Activated B cell treated with CpG ODN at 0.5 μM for 24 hours (primary cell): ENCODE results near the gene RIMKLB. TPM values are rescaled to one million over a fixed set of nuclear protein-coding genes. Genes with fewer than 3 reads are reported as not detected.

Source experiments
- ATAC-seq: fragments of 200-7000 bp; cut with Tn5 transposase; one replicate; pipeline ENCODE4 v1.10.0; 2021; ENCODE audit warnings: low read depth, mild to moderate bottlenecking, moderate library complexity
- CTCF ChIA-PET: fragments of 350-600 bp; sonication (Branson Sonifier 250); formaldehyde crosslinking; loops from one replicate; lab custom pipeline; 2021; ENCODE audit warnings: antibody characterized with exemption; lab: Charles Lee
- POLR2A ChIA-PET: fragments of 350-600 bp; sonication (Branson Sonifier 250); formaldehyde crosslinking; loops from one replicate; lab custom pipeline; 2021; ENCODE audit warnings: antibody characterized with exemption; lab: Charles Lee
- DNase-seq: peaks from one replicate; pipeline ENCODE4 v3.0.0; 2022
- H3K27ac Mint-ChIP-seq: one replicate; pipeline ENCODE4 v1.8.0; 2020; ENCODE audit warnings: mixed read lengths
- H3K27me3 Mint-ChIP-seq: one replicate; pipeline ENCODE4 v1.8.0; 2021; ENCODE audit warnings: mixed read lengths
- H3K36me3 Mint-ChIP-seq: one replicate; pipeline ENCODE4 v1.8.0; 2021; ENCODE audit warnings: low read depth, mixed read lengths
- H3K4me1 Mint-ChIP-seq: one replicate; pipeline ENCODE4 v1.8.0; 2021; ENCODE audit warnings: mixed read lengths
- H3K4me3 Mint-ChIP-seq: one replicate; pipeline ENCODE4 v1.8.0; 2020; ENCODE audit warnings: mild to moderate bottlenecking, mixed read lengths
- H3K9me3 Mint-ChIP-seq: one replicate; pipeline ENCODE4 v1.8.0; 2020; ENCODE audit warnings: mixed read lengths
- intact Hi-C: fragments of 100-400 bp; cut with micrococcal nuclease; formaldehyde crosslinking; loops from one replicate; pipeline ENCODE4 v1.15.1; 2024
- total RNA-seq: library from RNA; stranded (reverse); gene quantifications from 2 replicates; pipeline ENCODE4 v1.2.3, GENCODE V29; 2022
- TF ChIP-seq, protein P1 (sequence below): fragments of 200-600 bp; IDR thresholded peaks from one replicate; pipeline ENCODE4 v1.8.0; 2022; ENCODE audit warnings: antibody characterized with exemption, mild to moderate bottlenecking

The RIMKLB gene
- total RNA-seq, 1 donor from 2014 or later: 31.9 TPM

GRCh38 chr12:8828257-8829124 lies 130.7 kb downstream of the RIMKLB start:
- peaks cover 3% of the 10 kb centered on the region for H3K27me3 Mint-ChIP-seq
- peaks cover 3% of the 10 kb centered on the region for H3K9me3 Mint-ChIP-seq
- ATAC-seq (no peak), DNase-seq (no peak)
- CTCF ChIA-PET: no interaction called here
- H3K27ac Mint-ChIP-seq: no peak overlapping the region
- POLR2A ChIA-PET: no interaction called here
- TF ChIP-seq, protein P1, sequence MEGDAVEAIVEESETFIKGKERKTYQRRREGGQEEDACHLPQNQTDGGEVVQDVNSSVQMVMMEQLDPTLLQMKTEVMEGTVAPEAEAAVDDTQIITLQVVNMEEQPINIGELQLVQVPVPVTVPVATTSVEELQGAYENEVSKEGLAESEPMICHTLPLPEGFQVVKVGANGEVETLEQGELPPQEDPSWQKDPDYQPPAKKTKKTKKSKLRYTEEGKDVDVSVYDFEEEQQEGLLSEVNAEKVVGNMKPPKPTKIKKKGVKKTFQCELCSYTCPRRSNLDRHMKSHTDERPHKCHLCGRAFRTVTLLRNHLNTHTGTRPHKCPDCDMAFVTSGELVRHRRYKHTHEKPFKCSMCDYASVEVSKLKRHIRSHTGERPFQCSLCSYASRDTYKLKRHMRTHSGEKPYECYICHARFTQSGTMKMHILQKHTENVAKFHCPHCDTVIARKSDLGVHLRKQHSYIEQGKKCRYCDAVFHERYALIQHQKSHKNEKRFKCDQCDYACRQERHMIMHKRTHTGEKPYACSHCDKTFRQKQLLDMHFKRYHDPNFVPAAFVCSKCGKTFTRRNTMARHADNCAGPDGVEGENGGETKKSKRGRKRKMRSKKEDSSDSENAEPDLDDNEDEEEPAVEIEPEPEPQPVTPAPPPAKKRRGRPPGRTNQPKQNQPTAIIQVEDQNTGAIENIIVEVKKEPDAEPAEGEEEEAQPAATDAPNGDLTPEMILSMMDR: no peak
- no peaks in the 10 kb centered on the region for H3K36me3 Mint-ChIP-seq
- H3K4me1 Mint-ChIP-seq: no peaks in the 10 kb centered on the region
- intact Hi-C loops: no loop called here
- H3K4me3 Mint-ChIP-seq: no peak overlapping the region

- ChIA-PET CTCF (no interaction called here), POLR2A (no interaction called here)
- H3K4me3 Mint-ChIP-seq: no peak overlapping the region
- TF ChIP-seq, protein P1: no peak
- H3K27ac Mint-ChIP-seq: no peak overlapping the region
- ATAC-seq (no peak), DNase-seq (no peak)
- intact Hi-C loops: no loop called here
- H3K9me3 Mint-ChIP-seq: peaks cover 3% of the 10 kb centered on the region
- peaks cover 6% of the 10 kb centered on the region for H3K27me3 Mint-ChIP-seq
- H3K36me3 Mint-ChIP-seq: no peaks in the 10 kb centered on the region
- no peaks in the 10 kb centered on the region for H3K4me1 Mint-ChIP-seq
These were observed 131.3 kb downstream of the RIMKLB start for GRCh38 chr12:8829125-8829518.

DNA sequence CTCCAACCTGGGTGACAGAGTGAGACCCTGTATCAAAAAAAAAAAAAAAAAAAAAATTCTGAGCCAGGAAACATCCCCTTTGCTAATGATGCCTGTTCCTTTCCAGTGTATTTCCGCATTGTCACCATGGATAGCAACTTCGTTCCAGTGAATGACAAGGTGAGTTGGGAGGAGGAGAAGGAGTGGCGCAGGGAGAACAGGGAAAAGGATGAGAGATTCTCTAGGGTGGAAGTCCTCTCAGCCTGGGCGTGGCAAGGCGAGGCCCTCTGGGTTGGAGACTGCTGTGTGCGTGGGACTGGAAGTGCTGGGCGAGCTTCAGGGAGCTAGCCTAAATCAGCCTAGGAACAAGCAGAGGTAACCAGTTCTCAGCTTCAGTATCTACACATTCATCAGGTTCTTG lies 131.8 kb downstream of the RIMKLB start:
- CTCF ChIA-PET: no interaction called here
- ATAC-seq: no peak
- Mint-ChIP-seq H3K27me3 (peaks cover 7% of the 10 kb centered on the region), H3K4me1 (no peaks in the 10 kb centered on the region), H3K36me3 (no peaks in the 10 kb centered on the region), H3K4me3 (no peak overlapping the region), H3K27ac (no peak overlapping the region), H3K9me3 (peaks cover 3% of the 10 kb centered on the region)
- POLR2A ChIA-PET: no interaction called here
- intact Hi-C loops: no loop called here
- TF ChIP-seq, protein P1: no peak
- DNase-seq: no peak

GRCh38 chr12:8831116-8831515 lies 133.3 kb downstream of the RIMKLB start:
- DNase-seq (no peak), ATAC-seq (no peak)
- ChIA-PET POLR2A (no interaction called here), CTCF (no interaction called here)
- intact Hi-C loops: no loop called here
- Mint-ChIP-seq H3K4me3 (no peak overlapping the region), H3K27ac (no peak overlapping the region), H3K9me3 (no peaks in the 10 kb centered on the region), H3K4me1 (no peaks in the 10 kb centered on the region), H3K27me3 (peaks cover 15% of the 10 kb centered on the region), H3K36me3 (no peaks in the 10 kb centered on the region)
- TF ChIP-seq, protein P1: no peak

DNA sequence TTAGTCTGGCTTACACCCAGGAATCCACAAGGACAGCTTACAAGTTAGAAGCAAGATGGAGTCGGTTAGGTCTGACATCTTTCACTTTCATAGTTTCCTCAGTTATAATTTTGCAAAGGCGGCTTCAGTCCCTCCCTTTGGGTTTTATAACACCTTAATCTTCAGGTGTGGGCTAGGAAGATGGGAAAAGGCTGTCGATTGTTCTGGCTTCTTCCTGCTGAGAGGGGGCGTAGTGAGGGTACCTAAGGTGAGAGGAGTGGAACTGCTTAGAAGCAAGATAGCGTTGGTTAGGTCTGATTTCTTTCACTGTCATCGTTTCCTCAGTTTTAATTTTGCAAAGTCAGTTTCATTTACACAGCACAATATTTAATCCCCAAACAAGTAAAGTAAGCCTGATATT lies 134.7 kb downstream of the RIMKLB start:
- H3K4me3 Mint-ChIP-seq: no peak overlapping the region
- H3K27ac Mint-ChIP-seq: no peak overlapping the region
- H3K4me1 Mint-ChIP-seq: no peaks in the 10 kb centered on the region
- ChIA-PET CTCF (no interaction called here), POLR2A (no interaction called here)
- no peak for ATAC-seq
- TF ChIP-seq, protein P1: no peak
- H3K27me3 Mint-ChIP-seq: peaks cover 16% of the 10 kb centered on the region
- no peaks in the 10 kb centered on the region for H3K36me3 Mint-ChIP-seq
- intact Hi-C loops: no loop called here
- no peak for DNase-seq
- H3K9me3 Mint-ChIP-seq: no peaks in the 10 kb centered on the region

Other genes starting within 250 kb of the RIMKLB start
- gene CLEC6A, start 242.0 kb upstream of the RIMKLB start, total RNA-seq: not detected in 2 replicates
- gene CLEC4D, start 184.5 kb upstream of the RIMKLB start, total RNA-seq: not detected in 2 replicates
- gene CLEC4E, start 157.1 kb upstream of the RIMKLB start, total RNA-seq: 0.71 TPM in 1 of 2 replicates, not detected in the other
- 3.6 and 7.7 TPM in 2 replicates for gene AICDA, start 85.1 kb upstream of the RIMKLB start, total RNA-seq
- 0.35 TPM in 1 of 2 replicates, not detected in the other for gene MFAP5, start 35.2 kb upstream of the RIMKLB start, total RNA-seq
- not detected in 2 replicates for gene A2ML1, start 124.6 kb downstream of the RIMKLB start, total RNA-seq
- 45.8 and 46.0 TPM in 2 replicates for gene PHC1, start 216.5 kb downstream of the RIMKLB start, total RNA-seq